HEK293T (cell line): ENCODE data around the gene DOCK10.

Source experiments
- FOXM1 ChIP-seq: fragments of 450-650 bp; IDR thresholded peaks from 2 replicates; pipeline ENCODE4 v1.6.1; 2017; ENCODE audit warnings: mild to moderate bottlenecking, borderline replicate concordance
- TARDBP ChIP-seq: fragments of 450-650 bp; IDR thresholded peaks from 2 replicates; pipeline ENCODE4 v1.6.1; 2016

- TF ChIP-seq TARDBP (no peak), FOXM1 (no peak)
Observed at GRCh38 chr2:224724331-224724730, 317.9 kb downstream of the DOCK10 start.
